OCI-LY3 (cell line): ENCODE data around the gene CYP46A1.
"Not testable (repeated sequence)": the region's sequence is repeated elsewhere in the genome, so short reads cannot be mapped to it uniquely, and the experiment has no call there.

Experiments used
- H2AFZ ChIP-seq: fragments of 200-600, 300-600 bp; shearing (Covaris generic); 2 replicates; pipeline ENCODE4 v1.6.0; 2014; ENCODE audit warnings: antibody characterized with exemption, low read depth, low read length
- H3K27ac ChIP-seq: fragments of 200-600, 300-600 bp; sonication (generic); 2 replicates; pipeline ENCODE4 v1.5.1; 2014; ENCODE audit warnings: mild to moderate bottlenecking, low read length, moderate library complexity, mixed read lengths
- H3K27me3 ChIP-seq: fragments of 200-600, 300-600 bp; sonication (generic); 2 replicates; pipeline ENCODE4 v1.6.1; 2014; ENCODE audit warnings: low read depth, low read length, mixed read lengths
- H3K36me3 ChIP-seq: fragments of 200-600, 300-600 bp; sonication (generic); replicated peaks from 2 replicates; pipeline ENCODE3; 2014; ENCODE audit warnings: low read depth, low read length, mixed read lengths
- H3K4me1 ChIP-seq: fragments of 300-600, 200-600 bp; sonication (generic); 2 replicates; pipeline ENCODE4 v1.6.1; 2014; ENCODE audit warnings: low read length, mixed read lengths
- H3K4me2 ChIP-seq: fragments of 200-600, 300-600 bp; sonication (generic); 2 replicates; pipeline ENCODE4 v1.6.1; 2014; ENCODE audit warnings: low read length, mixed read lengths
- H3K4me3 ChIP-seq: fragments of 300-600, 200-600 bp; sonication (generic); 2 replicates; pipeline ENCODE4 v1.5.1; 2014; ENCODE audit warnings: antibody characterized with exemption, mild to moderate bottlenecking, low read length, moderate library complexity
- H3K79me2 ChIP-seq: fragments of 300-600, 200-600 bp; shearing (Covaris generic); 2 replicates; pipeline ENCODE4 v1.6.1; 2014; ENCODE audit warnings: mild to moderate bottlenecking, low read length, mixed read lengths
- H3K9ac ChIP-seq: fragments of 300-600, 200-600 bp; shearing (Covaris generic); 2 replicates; pipeline ENCODE4 v1.6.0; 2014; ENCODE audit warnings: mild to moderate bottlenecking, low read length, moderate library complexity
- H3K9me3 ChIP-seq: fragments of 200-600, 300-600 bp; shearing (Covaris generic); 2 replicates; pipeline ENCODE4 v1.6.1; 2014; ENCODE audit warnings: low read length, mixed read lengths; ENCODE audit not compliant: insufficient read depth
- H4K20me1 ChIP-seq: fragments of 200-600, 300-600 bp; sonication (generic); 2 replicates; pipeline ENCODE4 v1.6.1; 2016; ENCODE audit warnings: low read length, mixed read lengths; ENCODE audit not compliant: insufficient read depth
- EZH2phosphoT487 ChIP-seq: fragments of 200-600 bp; shearing (Covaris generic); IDR thresholded peaks from 2 replicates; pipeline ENCODE4 v1.6.1; 2018; ENCODE audit warnings: antibody characterized with exemption, mixed run types, low read depth
- TF ChIP-seq, protein P1 (sequence below): fragments of 200-600, 300-600 bp; sonication (generic); IDR thresholded peaks from 2 replicates; pipeline ENCODE4 v1.5.1; 2014; ENCODE audit warnings: antibody characterized with exemption, low read length, low read depth

CYP46A1 gene

GRCh38 chr14:99758121-99758821, 74.2 kb downstream of the CYP46A1 start:
- H4K20me1 ChIP-seq: no peaks in the 10 kb centered on the region
- peaks cover 56% of the 10 kb centered on the region for H3K4me1 ChIP-seq
- H2AFZ ChIP-seq: no peak overlapping the region
- H3K9ac ChIP-seq: peak overlapping the region; percentile 20; the same call in 1 of the 2 replicates
- H3K27ac ChIP-seq: peak overlapping the region; percentile 48
- TF ChIP-seq, protein P1, sequence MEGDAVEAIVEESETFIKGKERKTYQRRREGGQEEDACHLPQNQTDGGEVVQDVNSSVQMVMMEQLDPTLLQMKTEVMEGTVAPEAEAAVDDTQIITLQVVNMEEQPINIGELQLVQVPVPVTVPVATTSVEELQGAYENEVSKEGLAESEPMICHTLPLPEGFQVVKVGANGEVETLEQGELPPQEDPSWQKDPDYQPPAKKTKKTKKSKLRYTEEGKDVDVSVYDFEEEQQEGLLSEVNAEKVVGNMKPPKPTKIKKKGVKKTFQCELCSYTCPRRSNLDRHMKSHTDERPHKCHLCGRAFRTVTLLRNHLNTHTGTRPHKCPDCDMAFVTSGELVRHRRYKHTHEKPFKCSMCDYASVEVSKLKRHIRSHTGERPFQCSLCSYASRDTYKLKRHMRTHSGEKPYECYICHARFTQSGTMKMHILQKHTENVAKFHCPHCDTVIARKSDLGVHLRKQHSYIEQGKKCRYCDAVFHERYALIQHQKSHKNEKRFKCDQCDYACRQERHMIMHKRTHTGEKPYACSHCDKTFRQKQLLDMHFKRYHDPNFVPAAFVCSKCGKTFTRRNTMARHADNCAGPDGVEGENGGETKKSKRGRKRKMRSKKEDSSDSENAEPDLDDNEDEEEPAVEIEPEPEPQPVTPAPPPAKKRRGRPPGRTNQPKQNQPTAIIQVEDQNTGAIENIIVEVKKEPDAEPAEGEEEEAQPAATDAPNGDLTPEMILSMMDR: no peak
- no peak for TF ChIP-seq EZH2phosphoT487
- no peaks in the 10 kb centered on the region for H3K9me3 ChIP-seq
- H3K4me3 ChIP-seq: 0 out of 2 replicates have a peak overlapping the region, but pooled peaks have one; percentile 12
- H3K27me3 ChIP-seq: no peaks in the 10 kb centered on the region
- H3K4me2 ChIP-seq: peak overlapping the region; percentile 69
- H3K36me3 ChIP-seq: no peaks in the 10 kb centered on the region
- no peaks in the 10 kb centered on the region for H3K79me2 ChIP-seq

DNA sequence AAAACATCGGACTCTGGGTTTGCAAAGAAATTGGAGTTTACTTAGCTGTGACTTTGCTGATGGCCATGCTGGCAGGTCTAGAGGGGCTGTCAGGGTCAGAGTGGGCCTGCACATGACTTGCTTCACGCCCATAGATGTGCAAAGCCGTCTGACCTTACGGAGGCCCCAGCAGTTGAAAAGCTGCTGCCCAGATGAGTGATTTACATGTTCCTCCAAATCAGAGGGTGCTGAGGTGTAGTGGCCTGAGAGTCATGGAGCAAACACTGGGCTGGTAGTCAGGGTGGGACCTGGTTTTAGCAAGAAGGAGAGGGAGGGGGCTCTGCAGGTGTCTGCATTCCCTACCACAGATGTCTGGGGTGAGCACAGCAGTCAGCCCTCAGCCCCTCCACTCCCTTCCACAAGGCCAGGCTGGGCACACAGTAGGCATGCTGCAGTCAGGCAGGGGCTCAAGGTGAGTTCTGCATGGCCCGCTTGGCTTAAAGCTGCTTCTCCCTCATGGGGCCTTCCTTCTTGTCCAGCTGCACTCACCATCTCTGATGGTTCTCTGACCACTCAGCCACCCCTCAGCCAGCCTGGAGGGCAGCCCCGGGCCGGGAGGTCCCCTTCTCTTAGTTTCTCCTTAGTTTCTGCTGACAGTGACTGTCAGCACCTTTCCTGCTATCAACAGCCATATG, 74.9 kb downstream of the CYP46A1 start:
- Histone ChIP-seq H3K27me3 (peaks cover 1% of the 10 kb centered on the region; the same call in 1 of the 2 replicates), H3K36me3 (no peaks in the 10 kb centered on the region), H3K4me1 (peaks cover 49% of the 10 kb centered on the region), H3K4me2 (peak overlapping the region; percentile 69), H3K9ac (peak overlapping the region; percentile 25; the same call in 1 of the 2 replicates), H2AFZ (peak overlapping the region; percentile 77), H3K79me2 (no peaks in the 10 kb centered on the region), H4K20me1 (no peaks in the 10 kb centered on the region), H3K27ac (peak overlapping the region; percentile 8; the same call in 1 of the 2 replicates), H3K9me3 (no peaks in the 10 kb centered on the region), H3K4me3 (peak overlapping the region; percentile 47)
- TF ChIP-seq, protein P1: no peak
- no peak for TF ChIP-seq EZH2phosphoT487

GRCh38 chr14:99759546-99759925, 75.4 kb downstream of the CYP46A1 start:
- H3K9ac ChIP-seq: peak overlapping the region; percentile 25; the same call in 1 of the 2 replicates
- 0 out of 2 replicates have a peak overlapping the region, but pooled peaks have one; percentile 5 for H3K27ac ChIP-seq
- TF ChIP-seq EZH2phosphoT487: no peak
- H3K4me2 ChIP-seq: peak overlapping the region; percentile 69
- peaks cover 43% of the 10 kb centered on the region for H3K4me1 ChIP-seq
- no peaks in the 10 kb centered on the region for H3K36me3 ChIP-seq
- no peaks in the 10 kb centered on the region for H3K79me2 ChIP-seq
- H4K20me1 ChIP-seq: no peaks in the 10 kb centered on the region
- H3K9me3 ChIP-seq: no peaks in the 10 kb centered on the region
- H3K27me3 ChIP-seq: peaks cover 6% of the 10 kb centered on the region; the same call in 1 of the 2 replicates
- peak overlapping the region; percentile 77 for H2AFZ ChIP-seq
- peak overlapping the region; percentile 47 for H3K4me3 ChIP-seq

- TF ChIP-seq EZH2phosphoT487: no peak
- TF ChIP-seq, protein P1: no peak
These were observed 76.7 kb downstream of the CYP46A1 start for GRCh38 chr14:99760817-99761216.

GRCh38 chr14:99762911-99763310, 78.8 kb downstream of the CYP46A1 start:
- H2AFZ ChIP-seq, H3K36me3 ChIP-seq, H3K9me3 ChIP-seq, H3K79me2 ChIP-seq, H3K27me3 ChIP-seq, H3K9ac ChIP-seq, H3K27ac ChIP-seq, H4K20me1 ChIP-seq, H3K4me2 ChIP-seq, H3K4me3 ChIP-seq: not testable (repeated sequence)
- peaks cover 21% of the 10 kb centered on the region for H3K4me1 ChIP-seq

More at GRCh38 chr14:99760817-99761216, 76.7 kb downstream of the CYP46A1 start:
- H2AFZ ChIP-seq: no peak overlapping the region
- H3K9me3 ChIP-seq: no peaks in the 10 kb centered on the region
- H3K27me3 ChIP-seq: peaks cover 6% of the 10 kb centered on the region; the same call in 1 of the 2 replicates
- H3K79me2 ChIP-seq: no peaks in the 10 kb centered on the region
- no peak overlapping the region for H3K4me2 ChIP-seq
- peaks cover 32% of the 10 kb centered on the region for H3K4me1 ChIP-seq
- no peak overlapping the region for H3K9ac ChIP-seq
- no peaks in the 10 kb centered on the region for H4K20me1 ChIP-seq
- no peaks in the 10 kb centered on the region for H3K36me3 ChIP-seq
- no peak overlapping the region for H3K27ac ChIP-seq
- H3K4me3 ChIP-seq: no peak overlapping the region
